GM19452 (cell line): ENCODE measurements around the gene PELO.

Experiments used
- ATAC-seq: cut with Tn5 transposase; IDR thresholded peaks from one replicate; pipeline ENCODE4 v1.9.1; 2021; ENCODE audit not compliant: unreplicated experiment

The PELO gene

GRCh38 chr5:52771343-52772039 lies 16.2 kb upstream of the PELO start:
- peak; percentile 93 for ATAC-seq

GRCh38 chr5:52772668-52773067 lies 15.0 kb upstream of the PELO start:
- ATAC-seq, result no peak

GRCh38 chr5:52773342-52773741 lies 14.4 kb upstream of the PELO start:
- ATAC-seq, result no peak

GRCh38 chr5:52774005-52774410 lies 13.7 kb upstream of the PELO start:
- no peak for ATAC-seq

- ATAC-seq, result no peak
Measured at GRCh38 chr5:52776116-52776515, 11.6 kb upstream of the PELO start.

- ATAC-seq, result no peak
Measured at GRCh38 chr5:52777186-52777585, 10.5 kb upstream of the PELO start.

GRCh38 chr5:52778781-52779180 lies 8.9 kb upstream of the PELO start:
- no peak for ATAC-seq

- no peak for ATAC-seq
Measured at GRCh38 chr5:52779213-52779612, 8.5 kb upstream of the PELO start.

- ATAC-seq, result no peak
Measured at GRCh38 chr5:52783226-52783959, 4.3 kb upstream of the PELO start.

GRCh38 chr5:52784737-52785136 lies 3.0 kb upstream of the PELO start:
- ATAC-seq, result no peak

- no peak for ATAC-seq
Measured at GRCh38 chr5:52786391-52786790, 1.3 kb upstream of the PELO start.

- no peak for ATAC-seq
Measured at GRCh38 chr5:52786949-52787599, 642 bp upstream of the PELO start.

GRCh38 chr5:52788505-52788821 lies 747 bp downstream of the PELO start:
- no peak for ATAC-seq

GRCh38 chr5:52789378-52789777 lies 1.7 kb downstream of the PELO start:
- no peak for ATAC-seq

- no peak for ATAC-seq
Measured at GRCh38 chr5:52789851-52790250, 2.1 kb downstream of the PELO start.

GRCh38 chr5:52791366-52791765 lies 3.6 kb downstream of the PELO start:
- no peak for ATAC-seq

GRCh38 chr5:52794519-52794918 lies 6.8 kb downstream of the PELO start:
- no peak for ATAC-seq

- no peak for ATAC-seq
Measured at GRCh38 chr5:52796031-52796430, 8.3 kb downstream of the PELO start.

- no peak for ATAC-seq
Measured at GRCh38 chr5:52796516-52797103, 8.9 kb downstream of the PELO start.

- ATAC-seq, result no peak
Measured at GRCh38 chr5:52798938-52799337, 11.2 kb downstream of the PELO start.

GRCh38 chr5:52799358-52799982 lies 11.8 kb downstream of the PELO start:
- peak; percentile 25 for ATAC-seq
